GM21723 (cell line): ENCODE measurements around the gene L1CAM.

ENCODE experiments used
- ATAC-seq: cut with Tn5 transposase; IDR thresholded peaks from one replicate; pipeline ENCODE4 v1.9.1; 2021; ENCODE audit warnings: mild to moderate bottlenecking, moderate library complexity; ENCODE audit not compliant: unreplicated experiment

L1CAM gene

DNA sequence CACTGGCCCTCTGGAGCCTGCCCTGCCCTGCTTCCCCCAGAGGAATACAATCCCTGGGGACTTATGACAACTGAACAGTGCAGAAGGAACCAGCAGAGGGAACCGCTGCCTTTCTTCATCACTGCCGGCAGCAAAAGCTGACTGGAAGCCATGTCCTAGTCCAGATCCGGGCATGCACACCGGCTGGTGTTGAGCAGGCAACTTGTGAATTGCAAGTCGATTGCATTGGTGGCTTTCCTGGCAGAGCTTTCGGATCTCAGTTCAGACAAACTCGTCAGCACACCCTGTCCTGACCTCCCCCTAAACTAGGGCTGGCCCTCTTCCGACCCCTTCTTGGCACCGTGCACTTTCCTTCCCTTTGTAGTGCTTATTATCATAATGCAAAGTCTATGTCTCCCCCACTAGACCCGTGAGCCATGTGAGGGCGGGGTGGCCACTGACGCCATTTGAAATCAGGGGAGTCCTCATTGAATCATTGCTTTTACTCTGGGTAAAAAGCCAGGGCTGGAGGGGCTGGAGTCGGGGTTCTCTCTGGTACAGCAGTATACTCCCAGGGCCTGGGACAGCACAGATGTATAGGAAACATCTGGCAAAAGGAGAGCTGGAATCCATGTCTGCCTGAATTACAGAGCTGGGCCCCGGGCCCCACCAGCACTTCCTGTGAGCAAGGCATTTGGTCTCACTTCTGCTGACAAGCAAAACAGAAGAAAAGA is 38.3 kb upstream of the L1CAM start:
- no peak for ATAC-seq

DNA sequence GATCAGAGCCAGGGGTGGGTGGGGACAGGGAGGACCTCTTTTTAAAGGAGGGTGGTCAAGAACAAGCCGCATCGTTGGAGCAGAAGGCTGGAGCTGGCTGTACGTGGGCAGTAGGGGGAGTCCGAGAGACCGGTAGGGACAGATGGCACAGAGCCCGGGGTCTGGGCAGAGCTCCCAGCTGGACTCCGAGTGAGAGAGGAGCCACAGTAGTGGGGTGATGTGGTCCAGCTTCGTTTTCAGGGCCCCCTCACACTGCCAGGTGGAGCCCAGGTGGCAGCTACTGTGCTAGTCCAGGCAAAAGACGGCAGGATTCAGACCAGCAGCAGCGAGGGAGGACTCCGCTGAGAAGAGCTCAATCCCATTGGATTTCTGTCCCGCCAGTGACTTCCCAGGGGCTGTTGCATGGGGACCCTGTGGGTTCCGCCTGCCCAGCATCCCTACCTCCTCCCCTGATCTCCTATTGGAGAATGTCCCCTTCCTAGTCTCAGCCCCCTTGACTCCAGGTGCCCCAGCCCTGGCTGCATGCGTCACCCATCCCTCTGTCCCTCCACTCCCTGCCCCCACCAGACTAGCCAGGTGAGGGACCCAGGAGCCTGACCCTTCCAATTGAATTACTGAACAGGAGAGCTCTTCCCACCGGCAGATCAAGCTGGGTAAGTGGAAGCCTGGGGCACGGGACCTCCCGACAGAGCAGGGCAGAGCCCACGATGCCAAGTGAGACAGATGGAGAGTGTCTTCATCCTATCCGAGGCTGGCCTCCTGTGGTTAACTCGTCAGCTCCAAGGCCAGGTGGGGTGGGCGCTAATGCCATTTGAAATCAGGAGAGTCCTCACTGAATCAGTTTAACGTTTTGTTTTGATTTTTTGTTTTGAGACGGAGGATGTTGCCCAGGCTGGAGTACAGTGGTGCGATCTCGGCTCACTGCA is 37.2 kb upstream of the L1CAM start:
- ATAC-seq, result no peak

DNA sequence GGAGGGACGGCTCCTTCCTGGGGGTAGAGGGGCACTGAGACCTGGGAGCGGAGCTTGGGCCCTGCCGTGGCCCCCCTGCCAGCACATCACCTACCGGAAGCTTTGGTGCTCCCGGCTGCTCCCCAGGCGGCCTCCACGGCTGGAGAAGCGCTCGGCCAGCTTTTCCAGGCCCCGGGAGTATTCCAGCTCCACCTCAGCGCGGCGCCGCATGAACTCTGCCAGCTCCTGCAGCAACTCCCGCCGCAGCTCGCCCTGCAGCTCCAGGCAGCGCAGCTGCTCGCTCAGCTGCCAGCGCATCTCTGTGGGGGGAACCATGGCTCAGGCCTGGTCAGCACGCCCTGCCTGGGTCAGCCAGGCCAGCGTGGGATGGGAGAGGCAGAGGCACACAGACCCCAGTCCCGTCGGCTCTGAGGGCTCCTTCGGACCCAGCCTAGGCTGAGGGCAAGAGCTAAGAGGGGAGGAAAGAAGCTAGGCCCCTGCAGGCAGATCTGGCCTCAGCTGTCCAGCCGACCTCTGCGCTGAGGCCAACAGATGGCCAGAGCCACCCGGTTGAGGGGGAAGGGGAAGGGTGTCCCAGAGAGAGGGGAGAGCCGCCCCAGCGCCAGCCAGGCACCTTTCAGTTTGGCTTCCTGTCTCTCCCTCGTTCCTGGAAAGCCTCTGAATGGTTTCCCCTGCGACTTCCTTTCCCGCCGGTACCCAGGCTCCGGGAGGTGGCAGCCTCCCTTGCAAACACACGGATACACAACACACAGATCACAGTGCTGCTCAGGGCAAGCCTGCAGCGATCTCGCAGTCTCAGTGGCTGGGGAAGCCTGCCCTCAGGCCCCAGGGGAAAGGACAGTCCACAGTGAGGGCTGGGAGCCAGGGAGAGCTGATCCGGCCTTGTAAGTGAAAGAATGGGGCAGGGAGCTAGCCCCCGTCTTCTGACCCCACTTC is 35.8 kb upstream of the L1CAM start:
- ATAC-seq, result no peak

DNA sequence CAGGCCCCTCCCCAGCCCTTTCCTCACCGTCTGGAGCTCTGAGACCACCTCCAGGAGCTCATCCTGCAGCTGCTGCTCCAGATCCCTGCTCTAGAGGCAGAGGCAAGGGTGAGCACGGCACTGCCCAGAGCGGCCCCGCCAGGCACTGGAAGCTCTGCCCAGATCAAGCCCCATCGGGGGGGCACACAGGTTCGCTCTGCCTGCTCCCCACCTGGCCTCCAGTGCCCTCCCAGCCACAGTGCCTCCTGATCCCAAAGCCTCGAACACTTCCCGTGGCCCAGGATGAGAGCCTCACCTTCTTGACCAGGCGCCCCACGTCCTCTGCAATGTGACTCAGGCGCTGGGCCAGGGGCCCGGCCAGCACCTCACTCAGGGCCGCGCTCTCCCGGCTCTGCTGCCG is 35.1 kb upstream of the L1CAM start:
- ATAC-seq, result no peak

DNA sequence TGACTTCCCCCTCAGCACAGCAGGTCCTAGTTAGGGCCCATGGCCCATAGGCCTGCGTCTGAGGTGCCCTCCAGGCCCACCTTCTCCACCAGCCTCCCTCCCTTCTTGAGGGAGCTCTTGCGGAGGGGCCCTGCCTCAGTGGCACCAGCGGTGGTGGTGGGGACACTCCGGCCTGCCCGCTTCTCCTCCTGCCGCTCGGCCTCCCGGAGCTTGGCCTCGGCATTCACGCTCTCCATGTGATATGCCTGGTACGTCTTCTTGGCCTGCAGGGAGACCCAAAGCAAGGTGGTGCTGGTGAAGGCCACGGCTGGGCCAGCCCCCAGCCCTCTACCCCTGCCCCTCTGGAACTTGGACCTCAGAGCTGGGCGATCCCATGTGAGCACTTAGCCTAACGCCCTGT is 34.6 kb upstream of the L1CAM start:
- ATAC-seq, result no peak

DNA sequence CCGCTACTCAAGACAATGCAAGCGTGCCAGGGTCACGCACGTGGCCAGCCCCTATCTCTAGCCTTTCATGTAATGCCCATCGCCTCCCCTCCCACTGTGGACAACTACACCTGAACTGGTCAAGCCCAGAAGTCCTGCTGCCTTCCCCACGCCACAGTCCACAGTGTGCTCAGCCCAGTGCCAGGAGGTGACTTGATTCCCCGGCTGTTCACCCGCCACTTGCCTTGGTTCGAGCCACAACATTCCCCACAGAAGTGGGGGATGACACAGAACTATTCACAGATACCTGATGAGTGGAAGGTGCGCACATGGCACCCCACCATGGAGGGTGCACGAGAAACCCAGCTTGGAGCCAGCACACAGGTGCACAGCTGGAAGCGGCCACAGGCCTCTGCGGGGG is 33.3 kb upstream of the L1CAM start:
- ATAC-seq, result no peak

DNA sequence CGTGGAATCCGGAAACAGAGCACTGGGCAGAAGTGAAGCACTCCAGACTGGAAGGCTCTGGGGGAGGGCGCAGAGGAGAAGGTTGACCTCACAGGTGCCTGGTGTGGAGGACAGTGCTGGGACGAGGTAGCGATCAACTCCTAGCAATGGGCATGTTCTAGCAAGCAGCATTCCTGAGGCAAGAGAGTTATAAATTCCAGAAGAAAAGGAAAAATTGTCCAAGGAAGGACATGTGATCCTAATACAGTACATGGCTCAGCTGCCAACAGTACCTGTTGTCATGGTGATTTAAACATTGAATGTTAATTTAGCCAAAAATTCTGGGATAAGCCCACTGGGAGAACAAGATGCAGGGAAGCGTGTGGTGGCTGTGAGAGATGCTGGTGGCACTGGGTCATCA is 31.9 kb upstream of the L1CAM start:
- no peak for ATAC-seq

DNA sequence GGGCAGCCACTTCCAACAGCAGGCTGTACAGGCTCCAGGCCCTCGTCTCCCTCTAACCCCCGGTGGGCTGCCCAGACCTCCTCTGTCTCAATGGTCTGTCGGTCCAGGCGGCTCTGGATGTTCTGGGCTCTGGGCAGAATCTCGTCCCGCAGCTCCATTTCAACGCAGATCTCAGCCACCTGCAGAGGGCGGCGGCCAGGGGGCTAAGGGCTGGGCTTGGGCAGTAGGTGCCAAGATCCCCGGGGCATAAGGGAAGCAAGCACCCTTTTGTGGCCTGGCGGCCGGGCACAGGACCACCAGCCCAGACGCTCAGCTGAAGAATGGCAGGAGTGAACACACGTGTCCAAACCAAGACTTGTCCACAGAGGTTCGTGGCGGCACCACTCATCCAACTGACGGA is 27.7 kb upstream of the L1CAM start:
- no peak for ATAC-seq

DNA sequence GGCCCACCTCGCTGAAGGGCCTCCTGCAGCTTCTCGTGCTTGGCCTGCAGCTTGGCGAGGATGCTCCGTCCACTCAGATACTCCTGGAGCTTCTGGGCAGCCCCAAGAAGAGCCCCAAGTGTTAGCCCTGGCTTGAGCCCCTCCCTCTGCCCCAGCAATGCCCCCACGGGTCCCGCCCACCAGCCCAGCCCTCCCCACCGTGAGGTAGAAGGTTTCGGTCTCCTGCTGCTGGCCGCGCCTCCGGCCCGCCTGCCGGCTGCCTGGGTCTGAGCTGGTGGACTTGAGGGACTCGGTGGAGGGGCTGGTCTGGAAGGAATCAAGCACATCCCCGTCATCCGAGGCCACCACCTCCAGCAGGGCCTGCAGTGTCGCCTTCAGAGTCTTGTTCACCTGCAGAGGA is 27.2 kb upstream of the L1CAM start:
- ATAC-seq, result no peak

DNA sequence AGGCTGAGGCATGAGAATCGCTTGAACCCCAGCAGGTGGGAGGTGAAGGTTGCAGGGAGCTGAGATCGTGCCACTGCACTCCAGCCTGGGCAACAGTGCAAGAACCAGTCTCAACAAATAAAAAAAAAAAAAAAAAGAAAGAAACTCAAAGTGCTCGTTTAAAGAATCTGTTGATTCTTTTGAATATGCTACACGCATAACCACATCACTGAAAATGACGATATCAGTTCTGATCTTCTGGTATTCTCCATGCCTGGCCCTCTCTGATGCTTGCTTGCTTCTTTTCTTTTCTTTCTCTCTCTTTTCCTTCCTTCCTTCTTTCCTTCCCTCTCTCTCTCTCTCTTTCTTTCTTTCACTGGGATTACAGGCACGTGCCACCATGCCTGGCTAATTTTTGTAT is 25.8 kb upstream of the L1CAM start:
- ATAC-seq, result no peak

DNA sequence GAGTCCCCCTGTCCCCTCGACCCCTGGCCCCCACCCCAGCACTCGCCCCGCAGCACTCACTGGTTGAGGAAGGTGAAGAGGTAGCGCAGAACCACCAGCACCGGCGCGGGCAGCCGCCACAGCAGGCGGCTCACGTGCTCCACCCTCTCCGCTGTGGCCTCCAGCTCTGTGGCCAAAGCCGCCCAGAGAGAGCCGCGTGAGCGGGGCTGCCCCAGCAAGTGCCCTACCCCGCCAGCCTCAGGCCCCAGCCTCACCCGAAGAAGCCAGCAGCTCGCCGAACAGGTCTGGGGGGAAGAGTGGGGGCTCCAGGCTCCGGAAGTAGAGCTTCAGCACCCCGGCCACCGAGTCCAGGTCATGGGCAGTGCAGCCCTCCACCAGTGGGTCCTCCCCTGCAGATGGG is 24.5 kb upstream of the L1CAM start:
- ATAC-seq, result no peak

DNA sequence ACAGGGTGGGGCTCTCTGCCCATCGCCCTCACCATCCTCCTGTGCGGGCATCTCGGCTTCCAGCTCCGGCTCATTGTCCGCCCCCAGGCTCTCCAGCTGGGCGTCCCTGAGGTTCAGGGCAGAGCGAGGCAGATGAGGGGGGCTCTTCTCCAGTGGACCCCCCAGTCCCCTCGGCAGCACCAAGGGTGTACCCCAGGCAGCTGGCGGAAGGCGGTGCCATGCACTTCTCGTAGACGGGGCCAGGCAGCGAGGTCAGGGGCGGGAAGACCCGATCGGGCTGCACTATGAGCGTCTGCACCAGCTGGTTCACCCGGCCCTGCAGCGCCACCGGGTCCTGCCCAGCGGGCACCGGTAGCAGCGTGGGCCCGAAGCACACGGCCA is 24.0 kb upstream of the L1CAM start:
- ATAC-seq, result no peak

DNA sequence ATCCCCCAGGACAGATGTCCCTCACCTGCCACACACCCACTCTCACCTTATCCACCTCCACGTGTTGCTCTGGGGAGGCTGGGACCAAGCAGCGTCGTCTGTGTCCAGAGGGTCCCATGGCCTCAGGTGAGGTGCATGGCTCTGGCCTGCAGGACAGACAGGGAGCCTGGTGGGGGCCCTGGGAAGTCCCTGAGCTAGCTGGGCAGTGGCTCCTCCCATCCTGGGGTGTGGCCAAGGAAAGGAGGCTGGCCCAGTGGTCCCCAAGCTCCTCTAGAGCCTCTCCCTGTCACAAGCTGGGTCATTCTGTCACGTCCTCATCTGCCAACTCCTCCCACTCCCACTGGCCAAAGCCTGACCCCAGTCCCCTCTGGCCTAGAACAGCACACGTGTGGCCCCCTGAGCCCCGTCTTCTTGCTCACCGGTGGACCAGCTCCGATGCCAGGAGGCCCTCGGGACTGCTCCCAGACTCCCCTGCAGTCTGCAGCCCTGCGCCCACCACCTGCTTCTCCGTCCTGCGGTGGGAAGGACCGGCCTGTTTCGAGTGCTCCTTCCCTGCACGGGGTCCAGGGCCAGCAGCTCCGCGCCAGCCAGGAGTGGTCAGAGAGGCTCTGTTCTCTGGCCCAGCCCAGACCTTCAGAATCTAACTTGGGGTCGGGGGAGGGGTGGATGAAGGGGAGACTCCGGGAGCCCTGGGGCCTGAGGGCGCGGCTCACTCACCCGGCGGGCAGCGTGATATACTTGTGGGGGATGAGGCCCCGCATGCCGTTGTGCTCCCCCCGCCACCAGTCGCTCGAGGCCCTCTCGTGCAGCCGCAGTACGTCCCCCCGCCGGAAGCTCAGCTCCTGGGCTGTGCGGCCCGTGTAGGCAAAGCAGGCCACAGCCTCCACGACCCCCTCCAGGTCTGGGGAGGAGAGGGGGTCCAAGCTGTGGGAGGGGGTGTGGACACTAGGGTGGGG is 23.3 kb upstream of the L1CAM start:
- ATAC-seq, result no peak

DNA sequence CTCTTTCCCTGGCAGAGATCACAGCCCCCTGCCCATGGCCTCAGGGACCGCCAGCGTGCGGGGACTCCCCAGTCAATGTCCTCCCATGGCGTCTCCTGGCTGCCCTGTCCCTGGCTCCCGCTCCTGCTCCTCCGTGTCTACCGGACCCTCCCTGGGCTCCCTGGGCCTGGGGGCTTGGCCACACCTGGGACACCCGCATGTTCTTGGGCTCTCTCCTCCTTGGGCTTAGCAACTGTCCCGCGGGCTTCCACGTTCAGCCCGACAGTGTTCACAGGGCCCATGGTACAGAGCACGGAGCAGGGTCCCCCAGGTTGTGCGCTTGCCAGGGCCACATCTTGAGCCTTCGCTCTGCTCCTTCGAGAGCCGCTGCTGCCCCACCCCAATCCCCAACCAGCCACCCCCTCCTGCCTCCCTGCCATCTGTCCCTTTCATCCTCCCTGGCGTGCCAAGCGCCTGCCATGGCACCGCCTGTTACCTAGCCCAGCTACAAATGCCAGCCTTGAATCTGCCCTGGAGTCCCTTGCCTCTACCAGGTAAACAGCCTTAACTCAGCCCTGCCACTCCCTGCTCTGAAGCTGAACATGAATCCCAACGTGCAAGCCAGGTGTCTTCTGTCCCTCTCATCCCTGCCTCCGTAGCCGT is 22.4 kb upstream of the L1CAM start:
- no peak for ATAC-seq

DNA sequence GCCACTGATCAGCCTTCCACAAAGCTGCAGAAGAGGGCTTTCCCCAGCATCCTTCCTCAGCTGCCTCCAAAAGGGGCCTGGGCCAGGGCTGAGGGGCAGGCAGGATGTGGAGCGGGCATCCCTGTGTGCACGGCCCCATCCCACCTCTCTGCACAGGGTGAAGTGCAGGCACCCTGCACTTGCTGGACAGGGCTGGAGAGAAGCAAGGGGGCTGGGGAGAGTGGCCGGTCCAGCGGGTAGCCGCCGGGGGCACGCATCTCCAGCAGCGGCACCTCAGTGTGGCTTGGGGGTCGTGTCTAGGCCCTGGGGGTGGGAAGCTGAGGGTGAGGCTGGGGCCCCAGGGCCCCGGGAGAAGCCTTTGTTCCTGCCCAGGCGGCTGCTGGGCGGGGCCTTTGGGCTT is 21.5 kb upstream of the L1CAM start:
- no peak for ATAC-seq

DNA sequence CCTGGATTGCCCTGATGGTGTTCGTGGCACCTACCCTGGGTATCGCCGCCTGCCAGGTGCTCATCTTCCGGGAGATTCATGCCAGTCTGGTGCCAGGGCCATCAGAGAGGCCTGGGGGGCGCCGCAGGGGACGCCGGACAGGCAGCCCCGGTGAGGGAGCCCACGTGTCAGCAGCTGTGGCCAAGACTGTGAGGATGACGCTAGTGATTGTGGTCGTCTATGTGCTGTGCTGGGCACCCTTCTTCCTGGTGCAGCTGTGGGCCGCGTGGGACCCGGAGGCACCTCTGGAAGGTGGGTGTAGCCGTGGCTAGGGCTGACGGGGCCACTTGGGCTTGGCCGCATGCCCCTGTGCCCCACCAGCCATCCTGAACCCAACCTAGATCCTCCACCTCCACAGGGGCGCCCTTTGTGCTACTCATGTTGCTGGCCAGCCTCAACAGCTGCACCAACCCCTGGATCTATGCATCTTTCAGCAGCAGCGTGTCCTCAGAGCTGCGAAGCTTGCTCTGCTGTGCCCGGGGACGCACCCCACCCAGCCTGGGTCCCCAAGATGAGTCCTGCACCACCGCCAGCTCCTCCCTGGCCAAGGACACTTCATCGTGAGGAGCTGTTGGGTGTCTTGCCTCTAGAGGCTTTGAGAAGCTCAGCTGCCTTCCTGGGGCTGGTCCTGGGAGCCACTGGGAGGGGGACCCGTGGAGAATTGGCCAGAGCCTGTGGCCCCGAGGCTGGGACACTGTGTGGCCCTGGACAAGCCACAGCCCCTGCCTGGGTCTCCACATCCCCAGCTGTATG is 20.3 kb upstream of the L1CAM start:
- no peak for ATAC-seq

DNA sequence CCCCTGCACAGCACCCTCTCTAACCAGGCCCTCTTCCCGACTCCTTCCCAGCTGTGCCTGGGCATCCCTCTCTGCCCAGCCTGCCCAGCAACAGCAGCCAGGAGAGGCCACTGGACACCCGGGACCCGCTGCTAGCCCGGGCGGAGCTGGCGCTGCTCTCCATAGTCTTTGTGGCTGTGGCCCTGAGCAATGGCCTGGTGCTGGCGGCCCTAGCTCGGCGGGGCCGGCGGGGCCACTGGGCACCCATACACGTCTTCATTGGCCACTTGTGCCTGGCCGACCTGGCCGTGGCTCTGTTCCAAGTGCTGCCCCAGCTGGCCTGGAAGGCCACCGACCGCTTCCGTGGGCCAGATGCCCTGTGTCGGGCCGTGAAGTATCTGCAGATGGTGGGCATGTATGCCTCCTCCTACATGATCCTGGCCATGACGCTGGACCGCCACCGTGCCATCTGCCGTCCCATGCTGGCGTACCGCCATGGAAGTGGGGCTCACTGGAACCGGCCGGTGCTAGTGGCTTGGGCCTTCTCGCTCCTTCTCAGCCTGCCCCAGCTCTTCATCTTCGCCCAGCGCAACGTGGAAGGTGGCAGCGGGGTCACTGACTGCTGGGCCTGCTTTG is 19.6 kb upstream of the L1CAM start:
- ATAC-seq, result no peak
